ENCODE results near the gene LYRM4. TPM values are rescaled to one million over a fixed set of nuclear protein-coding genes. Genes with fewer than 3 reads are reported as not detected.
"Not testable (repeated sequence)": the region's sequence is repeated elsewhere in the genome, so short reads cannot be mapped to it uniquely, and the experiment has no call there.

Gene LYRM4
- total and polyA plus RNA-seq, 8 donors: 8.7 to 14.9 (median 12.6) TPM

GRCh38 chr6:5066456-5067093 lies 194.2 kb downstream of the LYRM4 start:
- no peaks in the 10 kb centered on the region for H3K27me3 ChIP-seq
- intact Hi-C loops (cut with DNase I): no loop called here
- TF ChIP-seq CTCF (IDR thresholded peaks at IDR 0.05): no peak
- H3K4me1 ChIP-seq: no peaks in the 10 kb centered on the region
- no peak for FAIRE-seq
- no peaks in the 10 kb centered on the region for H3K36me3 ChIP-seq
- DNase-seq: no peak
- ATAC-seq: no peak
- H3K9me3 ChIP-seq: no peaks in the 10 kb centered on the region
- H3K27ac ChIP-seq: no peak overlapping the region
- H3K4me3 ChIP-seq: no peak overlapping the region
- WGBS, 2 donors: 89 to 94% methylated on average over 24 of the region's 24 CpGs

GRCh38 chr6:5063617-5064016 lies 197.1 kb downstream of the LYRM4 start:
- peak in 1 of 6 donors; percentile 56 for DNase-seq

GRCh38 chr6:5061152-5061551 lies 199.6 kb downstream of the LYRM4 start:
- FAIRE-seq (no peak), ATAC-seq (no peak), DNase-seq (no peak)
- H3K4me3 ChIP-seq: no peak overlapping the region
- H3K4me1 ChIP-seq: no peaks in the 10 kb centered on the region
- TF ChIP-seq CTCF (IDR thresholded peaks at IDR 0.05): no peak
- H3K9me3 ChIP-seq: no peaks in the 10 kb centered on the region
- intact Hi-C loops (cut with DNase I): no loop called here
- no peaks in the 10 kb centered on the region for H3K27me3 ChIP-seq
- H3K27ac ChIP-seq: no peak overlapping the region
- 58 to 61% methylated on average over 3 of the region's 3 CpGs for WGBS, 2 donors
- H3K36me3 ChIP-seq: no peaks in the 10 kb centered on the region

More at GRCh38 chr6:5063617-5064016, 197.1 kb downstream of the LYRM4 start:
- TF ChIP-seq CTCF (IDR thresholded peaks at IDR 0.05): no peak
- intact Hi-C loops (cut with DNase I): no loop called here
- Histone ChIP-seq H3K4me3 (no peak overlapping the region), H3K4me1 (no peaks in the 10 kb centered on the region), H3K36me3 (no peaks in the 10 kb centered on the region), H3K27ac (no peak overlapping the region), H3K27me3 (no peaks in the 10 kb centered on the region), H3K9me3 (no peaks in the 10 kb centered on the region)
- ATAC-seq (no peak), FAIRE-seq (no peak)
- WGBS, 2 donors: 80 to 86% methylated on average over 8 of the region's 8 CpGs

GRCh38 chr6:5060439-5060838 lies 200.3 kb downstream of the LYRM4 start:
- DNase-seq; H3K27ac ChIP-seq; H3K27me3 ChIP-seq; H3K4me3 ChIP-seq; ATAC-seq; H3K9me3 ChIP-seq; intact Hi-C loops (cut with DNase I); H3K4me1 ChIP-seq; FAIRE-seq; H3K36me3 ChIP-seq: not testable (repeated sequence)
- WGBS, 2 donors: 88 to 91% methylated on average over 9 of the region's 9 CpGs

- no peak for ATAC-seq
Observed at GRCh38 chr6:5059036-5059896, 201.5 kb downstream of the LYRM4 start.

More at GRCh38 chr6:5059036-5059896, 201.5 kb downstream of the LYRM4 start:
- DNase-seq: no peak
- no peak overlapping the region for H3K4me3 ChIP-seq
- no peaks in the 10 kb centered on the region for H3K36me3 ChIP-seq
- H3K27me3 ChIP-seq: no peaks in the 10 kb centered on the region
- no peak for TF ChIP-seq CTCF (IDR thresholded peaks at IDR 0.05)
- WGBS, 2 donors: 78 to 82% methylated on average over 11 of the region's 11 CpGs
- H3K27ac ChIP-seq: no peak overlapping the region
- H3K4me1 ChIP-seq: no peaks in the 10 kb centered on the region
- FAIRE-seq: no peak
- no peaks in the 10 kb centered on the region for H3K9me3 ChIP-seq
- intact Hi-C loops (cut with DNase I): no loop called here

Small RNA genes within 50 kb of the gene (microRNA-seq; reads per million reads assigned to microRNA genes)
- 0 to 1.2 reads per million in 2 donors for gene MIR3691

Other genes starting within 250 kb of the LYRM4 start
- under 1 TPM in 4 of 6 donors, not detected in 2; 0.04 to 0.24 (median 0.07) TPM for gene PPP1R3G, start 175.6 kb downstream of the LYRM4 start, total RNA-seq
- gene PPP1R3G, start 175.6 kb downstream of the LYRM4 start, polyA plus RNA-seq: under 1 TPM; 0.08 to 0.09 TPM
- gene FARS2, start 563 bp upstream of the LYRM4 start, total RNA-seq: 10 to 100 TPM in 1 of 6 donors, 1 to 10 TPM in 5; 6.5 to 10.3 (median 8.1) TPM
- 1 to 10 TPM; 4.1 to 6.7 TPM for gene FARS2, start 563 bp upstream of the LYRM4 start, polyA plus RNA-seq